ENCODE results near the gene MORN3.
"Not testable (repeated sequence)": the region's sequence is repeated elsewhere in the genome, so short reads cannot be mapped to it uniquely, and the experiment has no call there.

The MORN3 gene, protein sequence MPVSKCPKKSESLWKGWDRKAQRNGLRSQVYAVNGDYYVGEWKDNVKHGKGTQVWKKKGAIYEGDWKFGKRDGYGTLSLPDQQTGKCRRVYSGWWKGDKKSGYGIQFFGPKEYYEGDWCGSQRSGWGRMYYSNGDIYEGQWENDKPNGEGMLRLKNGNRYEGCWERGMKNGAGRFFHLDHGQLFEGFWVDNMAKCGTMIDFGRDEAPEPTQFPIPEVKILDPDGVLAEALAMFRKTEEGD

DNA sequence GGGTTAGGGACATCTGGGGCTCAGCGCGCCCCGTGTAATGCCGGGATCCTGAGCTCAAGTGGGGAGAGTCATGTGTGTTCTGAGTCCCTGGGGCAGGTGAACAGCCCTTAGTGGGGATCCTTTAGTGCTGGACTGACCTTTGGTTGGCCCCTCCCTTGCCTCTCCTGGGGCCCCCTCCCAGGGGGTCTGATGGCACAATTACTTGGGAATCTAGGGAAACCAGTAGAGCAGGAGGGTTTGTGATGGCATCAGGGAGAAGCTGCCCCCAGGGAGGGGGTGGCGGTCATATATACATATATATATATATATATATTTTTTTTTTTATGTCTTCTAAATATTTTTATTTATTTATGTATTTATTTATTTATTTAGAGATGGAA is at the start of gene MORN3:
Gene MORN3 (minus strand): TSS at position 134 of the 380 bp plus-strand sequence. CDS start 171 bp downstream, outside the sequence.
- no peak for DNase-seq

- no peak for DNase-seq
Measured at GRCh38 chr12:121718653-121719239, 49.3 kb upstream of the MORN3 start.

GRCh38 chr12:121717041-121717699 is 47.7 kb upstream of the MORN3 start:
- DNase-seq = peak; percentile 82

DNA sequence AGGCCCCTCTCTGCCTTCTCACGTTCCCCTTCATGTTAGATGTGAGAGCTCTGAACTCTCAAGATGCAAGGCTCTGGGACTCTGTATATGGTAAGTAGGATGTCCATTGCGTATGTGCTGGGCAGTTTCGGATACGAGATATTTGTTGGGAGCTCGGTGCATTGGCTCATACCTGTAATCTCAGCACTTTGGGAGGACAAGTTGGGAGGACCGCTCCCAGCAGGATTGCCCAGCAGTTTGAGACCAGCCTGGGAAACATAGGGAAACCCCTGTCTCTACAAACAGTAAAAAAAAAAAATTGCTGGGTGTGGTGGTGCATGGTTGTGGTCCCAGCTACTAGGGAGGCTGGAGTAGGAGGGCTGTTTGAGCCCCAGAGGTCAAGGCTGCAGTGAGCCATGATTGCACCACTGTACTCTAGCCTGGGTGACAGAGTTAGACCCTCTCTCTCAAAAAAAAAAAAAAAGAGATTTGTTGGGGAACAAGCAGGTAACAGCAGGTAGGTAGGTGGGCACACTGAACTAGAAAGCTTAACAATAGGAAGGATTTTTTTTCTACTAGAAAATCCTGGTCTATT is 46.5 kb upstream of the MORN3 start:
- no peak for DNase-seq

DNA sequence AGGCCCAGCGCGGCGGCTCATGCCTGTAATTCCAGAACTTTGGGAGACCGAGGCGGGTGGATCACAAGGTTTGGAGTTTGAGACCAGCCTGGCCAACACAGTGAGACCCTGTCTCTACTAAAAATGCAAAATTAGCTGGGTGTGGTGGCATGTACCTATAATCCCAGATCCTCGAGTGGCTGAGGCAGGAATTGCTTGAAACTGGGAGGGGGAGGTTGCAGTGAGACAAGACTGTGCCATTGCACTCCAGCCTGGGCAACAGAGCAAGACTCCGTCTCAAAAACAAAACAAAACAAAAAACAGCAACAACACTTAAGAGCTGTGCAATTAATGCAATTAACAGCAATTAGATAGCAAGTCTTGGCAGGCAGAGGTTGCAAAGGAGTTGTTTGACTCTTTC is 45.6 kb upstream of the MORN3 start:
- not testable (repeated sequence) for DNase-seq

- no peak for DNase-seq
Measured at GRCh38 chr12:121713793-121714192, 44.3 kb upstream of the MORN3 start.

- DNase-seq = no peak
Measured at GRCh38 chr12:121713257-121713777, 43.9 kb upstream of the MORN3 start.

- DNase-seq = peak; percentile 75
Measured at GRCh38 chr12:121712461-121713256, 43.2 kb upstream of the MORN3 start, which contains the start of gene TMEM120B. TSS of gene TMEM120B (plus strand) at chr12:121712752. CDS start at chr12:121712896, 144 bp downstream.

DNA sequence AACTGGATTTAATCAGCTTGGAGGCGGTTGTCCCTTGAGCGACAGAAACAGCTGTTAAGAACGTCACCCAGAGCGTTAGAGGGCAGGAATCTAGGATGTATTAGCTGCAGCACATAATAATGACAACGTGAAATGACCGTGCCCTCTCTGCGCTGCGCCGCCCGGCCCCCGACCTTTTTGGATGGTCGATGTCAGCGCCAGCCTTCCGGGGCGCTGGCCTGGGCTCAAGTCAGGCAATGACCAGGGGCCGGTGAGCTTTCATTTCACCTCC is 42.7 kb upstream of the MORN3 start:
- no peak for DNase-seq

DNA sequence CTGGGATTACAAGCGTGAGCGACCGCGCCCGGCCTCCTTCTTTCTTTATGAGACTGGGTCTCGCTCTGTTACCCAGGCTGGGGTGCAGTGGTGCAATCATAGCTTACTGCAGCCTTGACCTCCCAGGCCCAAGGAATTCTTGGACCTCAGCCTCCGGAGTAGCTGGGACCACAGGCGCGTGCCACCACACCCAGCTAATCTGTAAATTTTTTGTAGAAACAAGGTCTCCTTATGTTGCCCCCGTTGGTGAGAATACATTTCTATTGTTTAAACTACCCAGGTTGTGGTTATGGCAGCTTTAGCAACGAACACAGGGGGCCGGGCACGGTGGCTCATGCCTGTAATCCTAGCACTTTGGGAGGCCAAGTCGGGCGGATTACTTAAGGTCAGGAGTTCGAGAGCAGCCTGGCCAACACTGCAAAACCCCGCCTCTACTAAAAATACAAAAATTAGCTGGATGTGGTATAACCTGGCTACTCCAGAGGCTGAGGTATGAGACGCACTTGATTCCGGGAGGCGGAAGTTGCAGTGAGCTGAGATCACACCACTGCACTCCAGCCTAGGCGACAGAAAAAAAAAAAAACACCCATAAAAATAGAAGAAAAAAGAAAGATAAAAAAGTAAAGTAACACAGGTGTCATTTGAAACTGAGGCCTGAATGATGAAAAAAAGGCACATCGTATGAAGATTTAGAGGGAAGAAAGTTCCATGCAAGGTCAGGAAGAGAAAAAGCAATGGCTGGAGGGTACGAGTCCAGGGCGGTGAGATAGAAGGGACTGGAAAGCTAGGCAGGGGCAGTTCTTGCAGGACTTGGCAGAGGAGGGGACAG is 42.1 kb upstream of the MORN3 start:
- no peak for DNase-seq

- DNase-seq = peak; percentile 85
Measured at GRCh38 chr12:121709478-121709961, 40.1 kb upstream of the MORN3 start.

GRCh38 chr12:121709064-121709424 is 39.6 kb upstream of the MORN3 start:
- not testable (repeated sequence) for DNase-seq

- DNase-seq = no peak
Measured at GRCh38 chr12:121708313-121709063, 39.0 kb upstream of the MORN3 start.

DNA sequence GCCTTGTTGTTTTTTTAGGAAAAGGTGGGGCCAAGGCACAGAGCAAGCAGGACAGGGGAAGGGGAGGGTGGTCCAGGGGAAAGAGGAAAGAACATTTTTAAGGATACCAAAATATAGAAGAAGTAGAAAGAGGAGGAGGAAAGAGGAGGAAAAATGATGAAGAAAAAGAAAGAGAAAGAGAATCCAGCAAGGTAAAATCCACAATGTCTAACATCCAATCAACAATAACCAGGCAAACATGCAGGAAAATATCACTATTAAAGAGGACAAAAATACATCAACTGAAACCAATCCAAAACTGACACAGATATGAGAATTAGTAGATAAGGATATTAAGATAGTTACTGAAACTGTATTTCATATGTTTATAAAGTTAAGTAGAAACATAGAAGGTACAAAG is 36.1 kb upstream of the MORN3 start:
- DNase-seq = no peak

GRCh38 chr12:121702944-121703343 is 33.5 kb upstream of the MORN3 start:
- DNase-seq = no peak

GRCh38 chr12:121701667-121702277 is 32.3 kb upstream of the MORN3 start:
- DNase-seq = no peak

DNA sequence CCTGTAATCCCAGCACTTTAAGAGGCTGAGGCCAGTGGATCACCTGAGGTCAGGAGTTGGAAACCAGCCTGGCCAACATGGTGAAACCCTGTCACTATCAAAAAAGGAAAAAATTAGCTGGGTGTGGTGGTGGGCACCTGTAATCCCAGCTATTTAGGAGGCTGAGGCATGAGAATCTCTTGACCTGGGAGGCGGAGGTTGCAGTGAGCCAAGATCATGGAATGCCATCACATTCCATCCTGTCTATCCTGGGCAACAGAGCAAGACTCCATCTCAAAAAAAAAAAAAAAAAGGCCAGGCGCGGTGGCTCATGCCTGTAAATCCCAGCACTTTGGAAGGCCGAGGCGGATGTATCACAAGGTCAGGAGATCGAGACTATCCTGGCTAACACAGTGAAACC is 28.4 kb upstream of the MORN3 start:
- not testable (repeated sequence) for DNase-seq

DNA sequence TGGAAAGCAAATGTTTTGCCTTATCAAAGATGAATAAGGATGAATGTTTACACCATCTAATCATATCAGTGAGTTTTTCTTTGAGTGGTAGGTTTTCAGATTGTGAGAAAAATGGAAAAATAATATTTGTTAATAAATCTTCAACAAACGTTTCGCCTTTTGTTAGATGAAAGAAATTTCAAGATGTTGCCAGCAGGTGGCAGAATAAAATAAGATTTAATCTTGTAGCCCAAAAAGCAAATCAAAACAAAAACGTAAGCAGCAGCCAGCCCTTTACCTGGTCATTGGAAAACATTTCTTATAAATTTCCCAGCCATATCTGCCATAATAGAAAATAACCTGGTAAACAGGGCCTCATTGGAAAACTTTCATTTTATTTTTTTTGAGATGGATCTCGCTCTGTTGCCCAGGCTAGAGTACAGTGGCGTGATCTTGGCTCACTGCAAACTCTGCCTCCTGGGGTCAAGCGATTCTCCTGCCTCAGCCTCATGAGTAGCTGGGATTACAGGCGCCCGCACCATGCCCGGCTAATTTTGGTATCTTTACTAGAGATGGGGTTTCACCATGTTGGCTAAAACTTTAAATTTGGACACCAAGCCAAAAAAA is 27.7 kb upstream of the MORN3 start:
- peak; percentile 43 for DNase-seq

DNA sequence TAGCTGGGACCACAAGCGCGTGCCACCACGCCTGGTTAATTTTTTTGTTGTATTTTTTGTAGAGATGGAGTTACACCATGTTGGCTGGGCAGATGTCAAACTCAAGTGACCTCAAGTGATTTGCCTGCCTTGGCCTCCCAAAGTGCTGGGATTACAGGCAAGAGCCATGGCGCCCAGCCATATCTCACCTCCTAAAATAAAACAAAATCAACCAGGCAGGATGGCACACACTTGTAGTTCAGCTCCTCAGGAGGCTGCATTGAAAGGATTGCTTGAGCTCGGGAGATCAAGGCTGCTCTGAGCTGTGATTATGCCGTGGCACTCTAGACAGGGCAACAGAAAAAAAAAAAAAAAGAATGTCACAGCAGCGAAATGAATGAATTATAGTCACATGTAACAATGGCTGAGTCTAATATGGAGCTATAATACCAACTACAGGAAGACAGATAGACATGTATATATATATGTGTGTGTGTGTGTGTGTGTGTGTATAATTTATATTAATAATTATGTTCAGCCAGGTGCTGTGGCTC is 23.8 kb upstream of the MORN3 start:
- DNase-seq = no peak

DNA sequence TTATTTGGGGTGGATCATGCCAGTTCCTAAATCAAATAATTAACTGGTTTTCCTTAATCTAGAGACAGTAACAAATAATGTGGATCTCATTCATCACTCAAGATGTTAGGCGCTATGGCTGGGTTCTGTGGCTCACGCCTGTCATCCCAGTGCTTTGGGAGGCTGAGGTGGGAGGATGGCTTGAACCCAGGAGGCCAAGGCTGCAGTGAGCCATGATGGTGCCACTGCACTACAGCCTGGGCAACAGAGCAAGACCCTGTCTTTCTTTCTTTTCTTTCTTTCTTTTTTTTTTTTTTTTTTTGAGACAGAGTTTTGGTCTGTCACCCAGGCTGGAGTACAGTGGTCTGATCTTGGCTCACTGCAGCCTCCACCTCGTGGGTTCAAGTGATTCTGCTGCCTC is 23.3 kb upstream of the MORN3 start:
- DNase-seq = not testable (repeated sequence)
